HG03520 (cell line): Measurements from ENCODE around the gene TINCR.

Experiments used
- ATAC-seq: cut with Tn5 transposase; IDR thresholded peaks from one replicate; pipeline ENCODE4 v1.9.1; 2021; ENCODE audit warnings: mild to moderate bottlenecking, moderate library complexity; ENCODE audit not compliant: unreplicated experiment

The TINCR gene

GRCh38 chr19:5590151-5590864 lies 22.6 kb upstream of the TINCR start:
- ATAC-seq = no peak

GRCh38 chr19:5588906-5589676 lies 21.3 kb upstream of the TINCR start:
- no peak for ATAC-seq

- no peak for ATAC-seq
These were observed 20.7 kb upstream of the TINCR start for GRCh38 chr19:5588441-5588840.

GRCh38 chr19:5587661-5588060 lies 19.9 kb upstream of the TINCR start:
- ATAC-seq = no peak

GRCh38 chr19:5587071-5587455 lies 19.3 kb upstream of the TINCR start:
- ATAC-seq = no peak

- no peak for ATAC-seq
These were observed 18.7 kb upstream of the TINCR start for GRCh38 chr19:5586300-5587070.

GRCh38 chr19:5585461-5586299 lies 17.9 kb upstream of the TINCR start:
- ATAC-seq = no peak

- ATAC-seq = no peak
These were observed 12.4 kb upstream of the TINCR start for GRCh38 chr19:5580161-5580571.

- ATAC-seq = no peak
These were observed 11.9 kb upstream of the TINCR start for GRCh38 chr19:5579697-5580096.

- no peak for ATAC-seq
These were observed 11.5 kb upstream of the TINCR start for GRCh38 chr19:5579286-5579685.

- ATAC-seq = no peak
These were observed 10.5 kb upstream of the TINCR start for GRCh38 chr19:5578097-5578846.

GRCh38 chr19:5575590-5575989 lies 7.8 kb upstream of the TINCR start:
- no peak for ATAC-seq

GRCh38 chr19:5572556-5573286 lies 5.0 kb upstream of the TINCR start:
- no peak for ATAC-seq

GRCh38 chr19:5571777-5572176 lies 4.0 kb upstream of the TINCR start:
- no peak for ATAC-seq

- no peak for ATAC-seq
These were observed 236 bp upstream of the TINCR start for GRCh38 chr19:5567970-5568407.

GRCh38 chr19:5564930-5565329 lies 2.8 kb downstream of the TINCR start:
- ATAC-seq = no peak

GRCh38 chr19:5563935-5564612 lies 3.7 kb downstream of the TINCR start:
- no peak for ATAC-seq

- no peak for ATAC-seq
These were observed 4.7 kb downstream of the TINCR start for GRCh38 chr19:5563008-5563431.

- ATAC-seq = no peak
These were observed 5.5 kb downstream of the TINCR start for GRCh38 chr19:5562280-5562679.
